GM19463 (cell line): ENCODE results near the gene PP2D1.
"Not testable (repeated sequence)": the region's sequence is repeated elsewhere in the genome, so short reads cannot be mapped to it uniquely, and the experiment has no call there.

Experiments
- ATAC-seq: cut with Tn5 transposase; IDR thresholded peaks from one replicate; pipeline ENCODE4 v1.9.1; 2021; ENCODE audit warnings: mild to moderate bottlenecking, moderate library complexity; ENCODE audit not compliant: unreplicated experiment

PP2D1 gene

GRCh38 chr3:20012164-20012563, at the start of gene PP2D1:
PP2D1 (minus strand) TSS chr3:20012264; CDS start chr3:20012072, 192 bp downstream.
- ATAC-seq: no peak

GRCh38 chr3:20060974-20061685, 49.1 kb upstream of the PP2D1 start:
- ATAC-seq: peak; percentile 69

GRCh38 chr3:20059929-20060328, 47.9 kb upstream of the PP2D1 start:
- ATAC-seq: no peak

GRCh38 chr3:20057612-20058180, 45.6 kb upstream of the PP2D1 start:
- no peak for ATAC-seq

GRCh38 chr3:20056725-20057611, 44.9 kb upstream of the PP2D1 start:
- ATAC-seq: peak; percentile 25

- ATAC-seq: no peak
These were observed 43.8 kb upstream of the PP2D1 start for GRCh38 chr3:20055842-20056241.

- peak; percentile 6 for ATAC-seq
These were observed 43.1 kb upstream of the PP2D1 start for GRCh38 chr3:20055020-20055775.

GRCh38 chr3:20054549-20054987, 42.5 kb upstream of the PP2D1 start:
- peak; percentile 84 for ATAC-seq

GRCh38 chr3:20052851-20053250, 40.8 kb upstream of the PP2D1 start:
- no peak for ATAC-seq

- no peak for ATAC-seq
These were observed 39.2 kb upstream of the PP2D1 start for GRCh38 chr3:20051123-20051806.

- ATAC-seq: no peak
These were observed 36.2 kb upstream of the PP2D1 start for GRCh38 chr3:20047976-20048883.

GRCh38 chr3:20047341-20047779, 35.3 kb upstream of the PP2D1 start:
- ATAC-seq: no peak

- no peak for ATAC-seq
These were observed 34.5 kb upstream of the PP2D1 start for GRCh38 chr3:20046556-20046955.

GRCh38 chr3:20045141-20045540, 33.1 kb upstream of the PP2D1 start:
- ATAC-seq: not testable (repeated sequence)

GRCh38 chr3:20043825-20044224, 31.8 kb upstream of the PP2D1 start:
- ATAC-seq: no peak

GRCh38 chr3:20043396-20043795, 31.3 kb upstream of the PP2D1 start:
- peak; percentile 20 for ATAC-seq

GRCh38 chr3:20042331-20042730, 30.3 kb upstream of the PP2D1 start:
- ATAC-seq: no peak

- peak; percentile 37 for ATAC-seq
These were observed 29.2 kb upstream of the PP2D1 start for GRCh38 chr3:20041197-20041780.
